Measurements from ENCODE around the gene RPP38.

The RPP38 gene

GRCh38 chr10:15137036-15137359 is 39.8 kb downstream of the RPP38 start:
- no peak overlapping the region for H3K4me3 ChIP-seq (ENCODE audit: low read depth, low read length)
- peak; percentile 30 for DNase-seq (ENCODE audit: low read depth)
- TF ChIP-seq CTCF (conservative IDR thresholded peaks at IDR 0.05; ENCODE audit: low read depth, low read length) = no peak

GRCh38 chr10:15137636-15138035 is 40.5 kb downstream of the RPP38 start:
- TF ChIP-seq CTCF (conservative IDR thresholded peaks at IDR 0.05; ENCODE audit: low read depth, low read length) = no peak
- DNase-seq (ENCODE audit: low read depth) = peak; percentile 43
- no peak overlapping the region for H3K4me3 ChIP-seq (ENCODE audit: low read depth, low read length)

- no peak for DNase-seq (ENCODE audit: low read depth)
- no peak overlapping the region for H3K4me3 ChIP-seq (ENCODE audit: low read depth, low read length)
- TF ChIP-seq CTCF (conservative IDR thresholded peaks at IDR 0.05; ENCODE audit: low read depth, low read length) = no peak
Measured at GRCh38 chr10:15140698-15141097, 43.5 kb downstream of the RPP38 start.

GRCh38 chr10:15141136-15142054 is 44.2 kb downstream of the RPP38 start:
- DNase-seq (ENCODE audit: low read depth) = no peak
- no peak overlapping the region for H3K4me3 ChIP-seq (ENCODE audit: low read depth, low read length)
- no peak for TF ChIP-seq CTCF (conservative IDR thresholded peaks at IDR 0.05; ENCODE audit: low read depth, low read length)

GRCh38 chr10:15144788-15145187 is 47.6 kb downstream of the RPP38 start:
- no peak for DNase-seq (ENCODE audit: low read depth)
- TF ChIP-seq CTCF (conservative IDR thresholded peaks at IDR 0.05; ENCODE audit: low read depth, low read length) = no peak
- H3K4me3 ChIP-seq (ENCODE audit: low read depth, low read length) = no peak overlapping the region

- TF ChIP-seq CTCF (conservative IDR thresholded peaks at IDR 0.05; ENCODE audit: low read depth, low read length) = no peak
- no peak for DNase-seq (ENCODE audit: low read depth)
- no peak overlapping the region for H3K4me3 ChIP-seq (ENCODE audit: low read depth, low read length)
Measured at GRCh38 chr10:15146366-15146765, 49.2 kb downstream of the RPP38 start.

Measured in choroid plexus epithelial cell (primary cell).